SKM-1 (cell line): ENCODE results near the gene CSHL1.
A peak's percentile ranks its signal among the peaks of the same experiment; 100 is the strongest.

Experiments
- DNase-seq: peaks from one replicate; lab custom pipeline; 2025; ENCODE audit not compliant: unreplicated experiment; lab: John Stamatoyannopoulos, UW

CSHL1 gene

DNA sequence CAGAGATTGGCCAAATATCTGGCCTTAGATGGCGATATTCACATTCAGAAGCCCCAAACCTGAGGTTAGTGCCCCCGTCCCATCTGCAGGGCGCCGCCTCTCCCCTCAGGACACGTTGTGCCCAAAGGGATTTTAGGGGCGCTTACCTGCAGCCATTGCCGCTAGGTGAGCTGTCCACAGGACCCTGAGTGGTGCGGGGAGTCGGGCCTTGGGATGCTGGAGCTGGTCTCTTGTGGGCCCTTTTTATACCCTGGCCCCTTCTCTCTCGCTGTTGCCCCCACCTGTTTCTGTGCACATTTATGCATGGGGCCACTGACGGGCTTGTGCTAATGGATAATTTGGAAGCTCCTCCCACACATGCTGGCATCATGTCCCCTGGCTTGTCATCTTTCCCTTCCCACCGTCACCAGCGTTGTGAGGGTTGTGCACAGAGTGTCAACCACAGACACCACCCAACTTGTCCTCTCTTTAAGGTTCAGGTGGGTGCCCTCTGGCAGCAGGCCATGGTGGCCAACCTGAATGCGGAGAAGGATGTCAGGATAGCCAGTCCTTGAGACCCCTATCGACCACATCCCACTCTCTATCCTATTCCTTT, at the start of gene CSHL1:
TSS of gene CSHL1 (minus strand) at position 218 of the 595 bp plus-strand sequence. CDS start at position 156, 62 bp downstream.
- no peak for DNase-seq

DNA sequence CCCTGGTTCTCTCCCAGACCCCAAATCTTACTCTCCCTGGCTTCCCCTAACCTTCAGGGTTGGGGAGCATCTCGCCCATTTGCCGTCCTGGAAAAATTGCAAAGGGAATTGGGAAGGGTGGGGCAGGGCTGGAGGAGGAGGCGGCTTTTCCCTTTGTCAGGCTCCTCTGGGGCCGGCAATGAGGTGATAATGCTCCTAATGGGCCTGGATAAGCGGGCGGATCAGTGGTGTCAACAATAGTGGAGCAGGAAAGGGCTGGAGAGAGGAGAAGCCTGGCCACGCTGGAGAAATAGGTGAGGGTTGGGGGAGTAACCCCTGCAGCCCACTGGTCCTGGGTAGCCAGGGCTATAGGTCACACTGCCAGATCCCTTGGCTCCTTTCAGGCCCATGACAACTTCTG, 49.4 kb upstream of the CSHL1 start:
- no peak for DNase-seq

DNA sequence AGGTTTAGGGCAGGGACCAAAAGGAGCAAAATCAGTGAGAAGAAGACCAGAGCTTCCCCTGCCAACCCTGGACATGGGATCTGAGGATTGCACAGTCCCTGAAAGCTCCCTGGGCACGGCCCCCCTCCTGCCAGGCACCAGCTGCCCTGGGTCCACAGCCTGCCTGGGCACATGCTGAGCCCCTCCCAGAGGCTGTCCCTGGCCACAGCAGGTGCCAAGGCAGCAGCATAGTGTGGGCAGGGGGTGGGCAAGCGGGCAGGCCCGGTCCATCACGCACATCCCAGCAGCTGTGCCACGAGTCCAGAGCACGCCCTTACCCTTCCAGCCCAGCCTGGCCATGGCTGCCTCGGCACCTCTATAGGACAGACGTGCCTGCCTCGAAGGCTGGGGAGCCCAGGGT, 48.9 kb upstream of the CSHL1 start:
- DNase-seq: no peak

DNA sequence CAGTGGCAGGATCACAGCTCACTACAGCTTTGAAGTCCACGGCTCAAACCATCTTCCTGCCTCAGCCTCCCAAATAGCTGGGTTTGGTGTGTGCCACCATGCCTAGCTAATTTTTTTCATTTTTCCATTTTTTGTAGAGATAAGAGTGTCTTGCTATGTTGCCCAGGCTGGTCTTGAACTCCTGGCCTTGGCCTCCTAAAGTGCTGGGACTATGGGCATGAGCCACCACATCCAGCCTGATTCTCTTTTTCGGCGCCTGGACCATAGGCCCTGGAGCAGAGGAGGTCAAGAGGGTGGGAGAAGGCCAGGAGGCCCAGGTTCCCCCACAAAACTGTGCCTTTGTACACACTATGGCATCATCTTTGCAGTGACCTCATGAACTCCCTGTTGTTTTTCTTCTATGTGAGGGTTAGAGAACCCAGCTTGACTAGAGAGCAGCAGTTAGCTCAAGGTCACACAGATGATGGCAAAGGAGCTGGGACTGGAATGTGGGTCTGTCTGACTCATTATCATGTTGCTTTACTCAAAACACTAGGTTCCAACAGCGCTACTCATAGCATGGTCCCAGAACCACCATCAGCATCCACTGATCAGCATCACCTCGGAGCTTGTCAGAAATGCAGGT, 45.4 kb upstream of the CSHL1 start:
- no peak for DNase-seq

DNA sequence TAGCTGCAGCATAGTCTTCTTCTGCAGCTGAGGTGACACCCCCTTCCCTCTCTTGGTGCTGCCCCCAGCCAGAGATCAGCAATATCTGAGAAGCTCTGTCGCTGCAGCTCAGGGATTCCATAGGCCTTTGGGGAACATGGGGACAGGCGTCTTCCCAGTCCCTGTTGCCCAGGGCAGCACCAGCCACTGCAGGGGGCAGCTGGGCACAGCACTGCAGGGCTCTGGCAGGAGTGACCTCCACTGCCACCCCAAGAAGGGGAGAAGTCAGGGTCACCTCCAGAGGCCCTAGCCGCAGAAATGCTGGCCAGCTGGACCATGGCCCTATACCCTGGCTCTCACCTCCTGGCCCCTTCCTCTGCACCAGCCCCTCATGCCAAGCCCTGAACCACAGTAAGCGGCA, 44.7 kb upstream of the CSHL1 start:
- DNase-seq: no peak

DNA sequence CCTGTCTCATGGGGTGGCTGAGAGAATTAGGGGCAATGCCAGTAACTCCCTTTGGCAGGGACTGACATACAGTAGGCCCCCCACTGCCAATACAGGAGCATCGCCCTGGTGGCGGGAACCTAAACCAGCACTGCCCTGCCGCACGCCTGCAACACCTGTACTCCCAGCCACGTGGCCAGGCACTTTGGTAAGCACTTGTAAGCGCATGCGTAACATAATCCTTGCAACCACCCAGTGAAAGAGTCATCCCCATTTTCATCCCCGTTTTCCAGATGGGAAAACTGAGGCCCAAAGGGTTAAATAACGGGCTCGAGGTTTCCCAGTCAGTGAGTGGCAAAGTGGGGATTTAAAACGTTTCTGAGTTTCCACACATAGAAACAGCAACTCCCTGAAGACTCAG, 44.2 kb upstream of the CSHL1 start:
- DNase-seq: no peak

DNA sequence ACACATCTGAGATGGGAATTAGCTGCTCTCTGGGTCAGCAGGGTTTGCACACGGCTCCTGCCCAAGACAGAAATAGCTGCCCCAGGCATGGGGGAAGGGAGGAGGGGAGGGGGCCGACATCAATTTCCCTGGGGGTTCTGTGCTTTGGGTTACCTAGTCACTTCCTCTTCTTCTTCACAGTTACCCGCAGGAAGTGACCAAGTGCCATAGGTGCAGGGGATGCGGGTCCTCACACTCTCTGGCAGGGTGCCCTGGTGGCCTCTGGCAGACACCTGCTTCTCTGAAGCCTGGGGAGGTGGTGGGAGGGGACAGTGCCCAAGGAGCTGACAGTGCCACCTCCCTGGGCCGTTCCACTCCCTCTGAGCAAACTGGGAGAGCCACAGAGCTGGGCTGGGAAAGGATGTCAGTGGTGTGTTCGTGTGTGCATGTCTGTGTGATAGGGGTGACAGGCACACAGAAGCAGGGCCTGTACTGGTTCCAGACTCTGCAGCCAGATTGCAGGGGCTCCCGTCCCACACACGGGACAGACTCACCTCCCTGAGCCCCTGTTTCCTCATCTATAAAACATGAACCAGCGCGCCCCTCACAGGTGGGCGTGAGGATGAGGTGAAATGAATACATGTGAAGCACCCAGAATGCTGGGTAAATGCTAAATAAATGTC, 43.5 kb upstream of the CSHL1 start:
- DNase-seq: no peak

DNA sequence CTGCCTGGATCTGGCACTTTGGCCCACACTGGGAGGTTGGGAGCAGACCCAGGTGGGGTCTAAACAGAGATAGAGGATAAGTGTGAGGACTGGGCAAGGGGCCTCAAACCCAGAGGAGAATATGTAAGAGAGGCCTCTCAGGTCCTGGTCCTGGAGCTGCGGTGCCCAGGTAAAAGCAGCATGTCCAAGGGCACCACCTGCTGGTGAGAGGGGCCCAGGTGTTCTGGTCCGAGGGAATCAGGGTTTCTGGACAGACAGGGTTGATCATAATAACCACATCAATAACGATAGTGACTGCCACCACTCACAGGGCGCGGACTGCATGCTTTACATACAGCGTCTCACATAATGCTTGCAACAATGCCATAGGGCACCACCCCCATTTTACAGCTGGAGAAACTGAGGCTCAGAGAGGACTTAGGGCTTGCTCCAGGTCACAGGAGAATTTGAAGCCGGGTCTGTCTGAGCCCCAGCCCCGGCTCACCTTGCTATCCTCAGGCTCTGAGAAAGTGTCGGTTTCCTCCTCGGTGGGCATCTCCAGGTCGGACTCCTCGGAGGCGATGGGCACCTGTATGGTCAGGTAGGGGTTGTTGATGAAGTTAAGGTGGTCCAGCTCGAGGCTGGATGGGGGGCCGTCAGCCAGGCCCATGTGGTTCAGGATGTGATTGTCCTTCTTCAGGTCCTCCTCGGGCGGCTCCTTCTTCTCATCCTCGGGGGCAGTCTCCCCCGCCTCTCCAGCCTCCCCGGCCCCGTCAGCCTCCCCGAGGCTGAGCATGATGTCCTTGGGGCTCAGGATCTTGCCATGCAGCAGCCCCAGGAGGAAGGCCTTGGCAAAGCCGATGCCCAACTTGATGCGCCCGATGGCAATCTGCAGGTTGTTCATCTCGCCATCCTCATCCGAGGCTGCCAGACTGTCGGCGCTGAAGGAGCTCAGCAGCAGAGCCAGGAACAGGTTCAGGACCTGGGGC, 40.2 kb upstream of the CSHL1 start:
- no peak for DNase-seq

DNA sequence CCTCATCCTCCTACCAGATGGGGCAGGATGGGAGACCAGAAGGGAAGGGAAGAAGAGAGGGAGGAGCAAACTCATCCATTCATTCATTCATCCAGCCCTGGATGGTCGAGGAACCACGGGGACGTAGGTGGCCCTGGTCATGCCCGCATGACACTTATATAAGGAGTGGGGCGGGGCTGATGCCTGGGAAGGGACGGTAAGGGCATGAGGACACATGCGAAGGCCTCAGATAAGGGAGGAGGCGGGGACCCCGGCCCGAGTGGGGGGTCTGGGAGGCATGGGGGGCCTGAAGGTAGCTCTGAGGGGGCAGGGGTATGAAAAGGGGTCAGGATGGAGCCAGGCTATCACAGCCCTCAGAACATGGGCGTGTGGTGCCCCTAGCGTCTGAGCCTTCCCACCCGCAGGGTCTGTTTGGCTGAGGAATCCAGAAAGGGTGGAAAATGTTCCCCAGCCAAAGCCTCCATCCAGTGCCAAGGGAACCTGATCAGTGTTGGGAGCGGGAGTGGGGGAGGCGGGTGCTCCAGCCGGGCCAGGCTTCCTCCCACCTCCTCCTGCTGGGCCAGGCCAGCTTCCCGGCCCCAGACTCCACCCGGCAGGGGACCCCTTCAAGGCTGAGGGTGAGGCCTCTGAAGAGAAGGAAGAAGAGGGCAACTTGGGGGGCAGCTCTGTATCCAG, 38.7 kb upstream of the CSHL1 start:
- no peak for DNase-seq

DNA sequence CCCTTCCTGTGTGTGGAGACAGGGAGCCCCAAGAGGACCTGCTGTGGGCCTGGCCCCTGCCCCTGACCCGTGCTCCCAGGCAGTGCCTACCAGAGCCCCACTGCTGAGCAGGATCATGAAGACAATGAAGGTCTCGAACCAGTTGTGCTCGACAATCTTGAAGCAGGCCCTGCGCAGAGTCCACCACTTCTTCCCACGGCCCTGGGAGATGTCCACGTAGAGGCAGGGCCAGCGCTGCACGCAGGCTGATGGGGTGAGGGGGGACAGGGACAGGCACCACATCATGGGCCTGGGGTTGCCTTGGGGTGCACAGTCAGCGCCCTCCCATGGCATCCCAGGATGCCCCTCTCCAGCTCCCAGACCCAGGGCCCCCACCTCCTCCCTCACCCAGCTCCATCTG, 37.5 kb upstream of the CSHL1 start:
- DNase-seq: no peak

DNA sequence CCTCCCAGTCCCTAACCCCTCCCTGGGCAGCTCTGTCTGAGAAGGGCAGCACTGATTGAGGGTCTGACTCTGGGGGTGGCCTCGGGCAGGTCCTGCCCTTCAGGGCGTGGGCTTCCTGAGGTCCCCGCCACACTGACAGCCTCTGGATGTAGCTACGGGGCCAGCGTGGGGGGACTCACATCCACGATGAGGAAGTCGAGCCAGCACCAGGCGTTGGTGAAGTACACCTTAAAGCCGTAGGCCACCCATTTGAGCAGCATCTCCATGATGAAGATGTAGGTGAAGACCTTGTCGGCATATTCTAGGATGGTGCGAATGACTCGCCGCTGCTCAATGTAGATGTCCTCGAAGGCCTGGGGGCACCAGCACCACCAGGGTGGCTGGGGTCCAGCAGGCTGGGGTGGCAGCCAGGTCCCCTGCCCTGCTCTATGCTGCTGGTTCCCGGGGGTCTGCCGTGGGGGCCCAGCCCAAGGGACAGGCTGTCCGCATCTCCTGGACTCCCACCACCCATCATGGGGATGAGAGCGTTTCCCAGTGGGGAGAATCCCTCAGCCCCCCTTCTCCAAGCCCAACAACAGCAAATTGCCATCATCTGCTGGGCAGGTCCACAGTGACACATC, 36.8 kb upstream of the CSHL1 start:
- no peak for DNase-seq

DNA sequence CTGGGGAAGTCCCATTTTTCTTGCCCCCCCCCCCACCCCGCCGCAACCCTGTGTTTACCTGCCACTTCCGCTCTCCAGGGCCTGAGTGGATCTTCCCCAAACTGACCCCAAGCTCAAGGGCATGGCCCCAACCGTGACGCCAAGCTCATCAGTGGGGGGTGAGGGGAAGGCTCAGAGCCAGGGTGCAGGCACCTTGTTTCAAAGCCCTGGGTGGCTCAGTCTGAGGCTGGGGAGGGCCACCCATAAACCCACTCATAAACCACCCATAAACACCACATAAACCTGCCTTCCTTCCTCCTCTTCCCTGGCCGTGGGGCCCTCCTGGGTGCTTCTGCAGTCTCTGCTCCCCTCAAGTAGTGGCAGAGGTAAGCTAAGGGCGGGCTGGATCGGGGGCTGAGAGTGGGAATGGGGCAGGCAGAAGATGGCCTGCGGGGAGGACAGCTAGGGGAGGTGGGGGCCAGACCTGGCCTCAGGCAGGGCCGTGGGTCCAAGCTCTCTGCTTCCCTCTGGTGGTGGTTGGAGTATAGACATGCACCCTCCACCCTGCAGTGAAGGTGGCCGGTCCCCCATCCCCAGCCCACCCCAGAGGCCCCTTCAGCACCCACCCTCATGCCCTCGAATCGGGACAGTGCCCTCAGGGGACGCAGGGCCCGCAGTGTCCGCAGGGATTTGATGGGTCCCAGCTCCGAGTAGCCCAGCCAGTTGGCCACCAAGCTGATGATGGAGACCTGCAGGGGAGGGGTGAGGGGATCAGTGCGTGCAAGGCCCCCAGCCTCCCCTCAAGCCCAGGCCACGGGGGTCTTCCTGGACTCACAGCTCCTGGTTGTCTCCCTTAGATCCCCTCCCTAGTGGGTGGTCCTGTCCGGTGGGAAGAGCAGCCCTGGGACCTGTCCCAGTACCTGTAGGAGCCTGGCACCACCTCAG, 35.6 kb upstream of the CSHL1 start:
- DNase-seq: peak; percentile 46

DNA sequence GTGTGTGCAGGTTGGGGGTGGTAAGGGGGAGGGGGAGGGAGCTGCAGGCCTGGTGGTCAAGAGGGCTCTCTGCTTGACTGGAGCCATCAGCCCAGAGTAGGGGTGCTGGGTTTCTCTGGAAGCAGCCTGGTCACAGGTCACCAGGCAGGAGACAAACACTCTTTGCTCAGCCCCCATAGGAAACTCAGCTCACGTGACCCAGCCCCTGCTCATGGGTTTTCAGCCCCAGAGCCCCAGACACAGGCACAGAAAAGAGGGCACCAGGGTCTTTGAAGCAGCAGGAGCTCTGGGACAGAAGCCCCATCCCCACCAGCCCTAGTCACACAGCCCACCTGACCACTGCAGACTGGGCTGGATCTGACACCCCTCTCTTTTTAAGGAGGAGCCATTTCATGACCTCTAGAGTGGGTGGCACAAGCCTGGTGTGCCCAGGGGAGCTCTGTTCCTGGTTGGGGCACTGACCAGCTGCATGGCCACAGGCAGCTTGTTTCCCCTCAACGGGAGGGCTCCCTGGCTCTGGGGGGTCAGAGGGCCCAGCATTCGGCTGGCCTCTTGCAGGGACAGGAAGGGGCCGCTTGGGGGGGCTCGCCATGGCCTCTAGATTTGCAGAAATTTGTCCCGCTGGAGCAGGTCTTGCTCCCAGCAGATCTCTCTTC, 34.9 kb upstream of the CSHL1 start:
- no peak for DNase-seq

DNA sequence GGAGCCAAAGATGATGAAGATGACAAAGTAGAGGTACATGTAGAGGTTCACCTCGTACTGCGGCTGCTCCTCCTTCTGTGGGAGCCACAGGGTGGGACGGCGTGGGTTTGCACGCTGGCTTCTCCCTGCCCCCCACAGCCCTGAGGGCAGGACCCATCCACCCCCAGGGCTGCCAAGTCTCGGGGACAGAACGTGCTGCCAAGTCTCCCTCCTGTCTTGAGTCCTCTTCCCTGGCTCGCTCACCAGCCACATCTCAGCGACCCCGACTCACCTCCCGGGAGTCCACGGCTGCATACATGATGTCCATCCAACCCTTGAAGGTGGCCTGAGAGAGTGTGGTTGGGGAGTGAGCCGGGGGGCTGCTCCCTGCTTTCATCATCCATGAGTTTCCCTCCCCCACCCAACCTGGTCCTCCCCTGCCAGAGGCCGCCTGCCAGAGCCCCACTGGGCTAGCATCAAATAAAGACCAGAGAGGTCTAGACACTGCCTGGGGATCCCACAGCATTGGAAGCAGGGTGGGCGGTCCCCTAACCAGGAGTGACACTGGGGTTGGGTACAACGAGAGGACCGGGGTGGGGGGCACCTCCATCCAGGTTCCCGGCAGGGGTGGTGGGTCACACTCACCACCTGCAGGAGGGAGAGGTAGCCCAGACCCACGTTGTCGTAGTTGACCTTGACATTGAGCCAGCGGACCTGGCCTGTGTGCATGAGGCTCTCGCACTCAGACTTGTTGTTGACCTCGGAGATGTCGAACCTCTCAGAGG, 33.9 kb upstream of the CSHL1 start:
- no peak for DNase-seq

DNA sequence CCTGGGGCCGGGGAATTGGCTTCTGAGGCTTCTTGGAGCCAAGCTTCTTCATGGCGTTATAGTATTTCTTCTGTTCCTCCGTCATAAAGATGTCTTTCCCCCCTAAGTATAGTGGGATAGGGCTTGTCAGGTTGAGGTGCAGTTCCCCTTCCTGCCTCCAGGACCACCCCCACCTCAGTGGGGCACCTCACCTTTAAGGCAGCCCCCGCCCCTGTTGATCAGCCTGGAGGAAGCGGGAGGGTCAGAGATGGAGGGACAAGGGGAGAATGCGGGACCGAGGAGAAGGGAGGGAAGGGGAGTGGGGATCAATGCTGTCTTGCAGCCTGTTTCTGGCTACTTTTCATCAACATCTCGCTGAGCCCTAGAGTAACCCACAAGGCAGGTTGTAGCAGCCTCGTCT, 32.7 kb upstream of the CSHL1 start:
- no peak for DNase-seq

DNA sequence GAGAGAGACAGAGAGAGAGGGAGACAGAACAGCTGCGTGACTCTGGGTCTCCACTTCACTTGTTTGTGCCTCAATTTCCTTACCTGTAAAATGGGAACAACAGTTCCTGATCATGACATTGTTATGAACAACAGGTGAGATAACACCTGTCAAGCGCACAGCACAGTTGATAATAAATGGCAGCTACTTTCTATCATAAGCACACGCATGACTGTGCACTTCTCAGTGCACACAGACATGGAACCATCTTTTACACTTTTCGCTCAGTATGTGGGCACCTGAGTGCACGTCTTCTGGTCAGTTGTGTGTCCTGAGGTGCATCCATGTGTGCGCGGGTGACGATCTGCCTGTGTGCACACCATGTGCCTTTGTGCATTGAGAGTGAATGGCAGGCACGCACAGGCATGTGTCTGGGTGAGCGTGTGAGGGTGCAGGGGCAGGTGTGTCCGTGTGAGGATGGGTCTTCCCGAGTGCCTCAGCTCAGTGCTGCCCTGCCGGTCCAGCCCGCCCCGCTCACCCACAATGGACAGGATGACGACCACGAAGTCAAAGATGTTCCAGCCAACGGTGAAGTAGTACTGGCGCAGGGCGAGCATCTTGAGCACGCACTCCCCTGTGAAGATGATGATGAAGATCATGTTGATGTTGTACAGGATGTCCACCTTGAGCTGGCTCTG, 31.4 kb upstream of the CSHL1 start:
- DNase-seq: no peak

DNA sequence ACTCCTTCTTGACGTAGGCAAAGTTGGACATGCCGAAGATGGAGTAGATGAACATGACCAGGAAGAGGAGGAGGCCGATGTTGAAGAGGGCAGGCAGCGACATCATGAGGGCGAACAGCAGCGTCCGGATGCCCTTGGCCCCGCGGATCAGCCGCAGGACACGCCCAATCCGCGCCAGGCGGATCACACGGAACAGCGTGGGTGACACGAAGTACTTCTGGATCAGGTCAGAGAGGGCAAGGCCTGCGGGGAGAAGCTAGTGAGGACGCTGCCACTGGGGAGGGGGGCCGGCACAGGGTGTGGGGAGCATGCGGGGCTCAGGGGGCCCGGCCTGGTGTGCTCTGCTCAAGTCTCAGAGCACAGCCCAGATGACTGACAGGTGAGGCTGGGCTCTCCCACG, 30.7 kb upstream of the CSHL1 start:
- DNase-seq: no peak

DNA sequence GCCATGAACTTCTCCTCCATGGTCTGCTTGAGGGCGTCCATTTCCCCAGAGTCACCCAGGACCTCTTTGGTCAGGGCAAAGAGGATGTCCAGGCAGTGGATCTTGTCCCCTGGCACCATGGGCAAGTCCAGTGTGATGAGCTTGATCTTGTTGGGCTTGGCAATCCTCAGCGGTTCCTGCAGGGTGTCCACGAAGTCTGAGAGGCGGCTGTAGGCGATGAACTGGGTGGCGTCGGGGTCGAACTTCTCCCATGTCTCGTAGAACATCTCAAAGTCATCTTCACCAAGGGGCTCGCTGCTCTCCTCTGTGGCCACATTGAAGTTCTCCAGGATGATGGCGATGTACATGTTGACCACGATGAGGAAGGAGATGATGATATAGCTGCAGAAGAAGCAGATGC, 30.1 kb upstream of the CSHL1 start:
- no peak for DNase-seq
